HG03571 (cell line): ENCODE results near the gene HNRNPA1L2.
"Not testable (repeated sequence)": the region's sequence is repeated elsewhere in the genome, so short reads cannot be mapped to it uniquely, and the experiment has no call there.

ENCODE experiments used
- ATAC-seq: cut with Tn5 transposase; IDR thresholded peaks from one replicate; pipeline ENCODE4 v1.9.1; 2021; ENCODE audit not compliant: unreplicated experiment

HNRNPA1L2 gene

GRCh38 chr13:52644108-52644507 is 1.9 kb downstream of the HNRNPA1L2 start:
- ATAC-seq, result no peak

- ATAC-seq, result no peak
These were observed 4.7 kb downstream of the HNRNPA1L2 start for GRCh38 chr13:52646967-52647366.

- ATAC-seq, result no peak
These were observed 8.5 kb downstream of the HNRNPA1L2 start for GRCh38 chr13:52650731-52651130.

GRCh38 chr13:52651897-52652195 is 9.6 kb downstream of the HNRNPA1L2 start:
- ATAC-seq, result peak; percentile 9

GRCh38 chr13:52652196-52652979 is 10.2 kb downstream of the HNRNPA1L2 start, which contains the start of gene SUGT1:
TSS of gene SUGT1 (plus strand) at chr13:52652836. CDS start at chr13:52652921, 85 bp downstream.
- ATAC-seq, result peak; percentile 95

GRCh38 chr13:52652980-52653303 is 10.7 kb downstream of the HNRNPA1L2 start:
- ATAC-seq, result peak; percentile 28

GRCh38 chr13:52659340-52659739 is 17.1 kb downstream of the HNRNPA1L2 start:
- ATAC-seq, result no peak

- ATAC-seq, result no peak
These were observed 22.0 kb downstream of the HNRNPA1L2 start for GRCh38 chr13:52664272-52664671.

- no peak for ATAC-seq
These were observed 23.1 kb downstream of the HNRNPA1L2 start for GRCh38 chr13:52665325-52665724.

- no peak for ATAC-seq
These were observed 27.4 kb downstream of the HNRNPA1L2 start for GRCh38 chr13:52669677-52670076.

GRCh38 chr13:52670726-52671125 is 28.5 kb downstream of the HNRNPA1L2 start:
- no peak for ATAC-seq

GRCh38 chr13:52673465-52673864 is 31.2 kb downstream of the HNRNPA1L2 start:
- no peak for ATAC-seq

- no peak for ATAC-seq
These were observed 35.6 kb downstream of the HNRNPA1L2 start for GRCh38 chr13:52677823-52678222.

- not testable (repeated sequence) for ATAC-seq
These were observed 43.6 kb downstream of the HNRNPA1L2 start for GRCh38 chr13:52685806-52686205.

- no peak for ATAC-seq
These were observed 44.1 kb downstream of the HNRNPA1L2 start for GRCh38 chr13:52686376-52686775.
